Lower leg skin (tissue), 4 donors: ENCODE data around the gene ZNF777. TPM values are rescaled to one million over a fixed set of nuclear protein-coding genes. Genes with fewer than 3 reads are reported as not detected.

Experiments
- DNase-seq, 2 donors: peaks; one replicate each; pipeline ENCODE4 v3.0.0-alpha.2; 2019; ENCODE audit warnings: low spot score in 2 of 2
- H3K4me3 ChIP-seq: fragments of 200-600 bp; sonication (generic); 2 replicates; pipeline ENCODE4 v1.5.1; 2017; ENCODE audit warnings: mild to moderate bottlenecking, low read depth; ENCODE audit not compliant: poor library complexity, severe bottlenecking
- POLR2A ChIP-seq, 2 donors: fragments of 450-650 bp; IDR thresholded peaks; one replicate each; pipeline ENCODE4 v1.6.1; 2016 to 2017; ENCODE audit warnings: antibody characterized with exemption in 2 of 2, mild to moderate bottlenecking in 1 of 2, moderate library complexity in 1 of 2
- WGBS, 2 donors: methylation state at CpG; one replicate each; pipeline ENCODE4 v1.1.5; 2018; 5-methylcytosine and 5-hydroxymethylcytosine counted together
- intact Hi-C: fragments of 100-400 bp; cut with DNase I; formaldehyde crosslinking; loops from one replicate; pipeline ENCODE4 v1.15.0; 2023; ENCODE audit warnings: low total_unique reads
- total RNA-seq, 4 donors: library from RNA; depleted of rRNA; stranded (reverse); fragments of >200 nt; gene quantifications; one replicate each; pipeline ENCODE4 v1.1.0, GENCODE V29; 2016
- TF ChIP-seq, protein P1 (sequence below), 3 donors: fragments of 450-650 bp; IDR thresholded peaks; one replicate each; pipeline ENCODE4 v1.5.1; 2016; ENCODE audit warnings: antibody characterized with exemption in 3 of 3, mild to moderate bottlenecking in 3 of 3, moderate library complexity in 2 of 3

The ZNF777 gene
- total RNA-seq, 4 donors from 2014 or later = 10.6 to 18.7 (median 15.4) TPM

DNA sequence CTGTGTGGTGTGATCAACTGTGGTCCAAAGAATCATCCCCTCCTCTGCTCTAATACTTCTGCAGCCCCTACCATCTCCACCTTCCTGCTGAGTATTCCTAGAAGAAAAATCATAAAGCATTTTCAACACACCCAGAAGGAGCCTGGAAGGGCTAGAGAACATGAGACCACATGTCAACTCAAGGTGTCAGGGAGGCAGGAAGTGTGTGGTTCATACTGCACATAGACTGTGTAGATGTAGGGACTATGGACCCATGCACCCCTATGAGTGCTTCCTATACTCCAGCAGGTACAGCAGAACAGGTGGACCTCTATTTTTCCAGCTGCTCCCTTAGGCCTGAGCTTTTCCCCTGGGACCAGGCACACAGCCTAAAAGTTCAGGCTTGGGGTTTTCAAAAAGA, 39.3 kb upstream of the ZNF777 start:
- H3K4me3 ChIP-seq = no peak overlapping the region
- TF ChIP-seq, protein P1, sequence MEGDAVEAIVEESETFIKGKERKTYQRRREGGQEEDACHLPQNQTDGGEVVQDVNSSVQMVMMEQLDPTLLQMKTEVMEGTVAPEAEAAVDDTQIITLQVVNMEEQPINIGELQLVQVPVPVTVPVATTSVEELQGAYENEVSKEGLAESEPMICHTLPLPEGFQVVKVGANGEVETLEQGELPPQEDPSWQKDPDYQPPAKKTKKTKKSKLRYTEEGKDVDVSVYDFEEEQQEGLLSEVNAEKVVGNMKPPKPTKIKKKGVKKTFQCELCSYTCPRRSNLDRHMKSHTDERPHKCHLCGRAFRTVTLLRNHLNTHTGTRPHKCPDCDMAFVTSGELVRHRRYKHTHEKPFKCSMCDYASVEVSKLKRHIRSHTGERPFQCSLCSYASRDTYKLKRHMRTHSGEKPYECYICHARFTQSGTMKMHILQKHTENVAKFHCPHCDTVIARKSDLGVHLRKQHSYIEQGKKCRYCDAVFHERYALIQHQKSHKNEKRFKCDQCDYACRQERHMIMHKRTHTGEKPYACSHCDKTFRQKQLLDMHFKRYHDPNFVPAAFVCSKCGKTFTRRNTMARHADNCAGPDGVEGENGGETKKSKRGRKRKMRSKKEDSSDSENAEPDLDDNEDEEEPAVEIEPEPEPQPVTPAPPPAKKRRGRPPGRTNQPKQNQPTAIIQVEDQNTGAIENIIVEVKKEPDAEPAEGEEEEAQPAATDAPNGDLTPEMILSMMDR (IDR thresholded peaks at IDR 0.05) = no peak
- no peak for TF ChIP-seq POLR2A (IDR thresholded peaks at IDR 0.05)
- intact Hi-C loops = no loop called here
- DNase-seq = no peak

DNA sequence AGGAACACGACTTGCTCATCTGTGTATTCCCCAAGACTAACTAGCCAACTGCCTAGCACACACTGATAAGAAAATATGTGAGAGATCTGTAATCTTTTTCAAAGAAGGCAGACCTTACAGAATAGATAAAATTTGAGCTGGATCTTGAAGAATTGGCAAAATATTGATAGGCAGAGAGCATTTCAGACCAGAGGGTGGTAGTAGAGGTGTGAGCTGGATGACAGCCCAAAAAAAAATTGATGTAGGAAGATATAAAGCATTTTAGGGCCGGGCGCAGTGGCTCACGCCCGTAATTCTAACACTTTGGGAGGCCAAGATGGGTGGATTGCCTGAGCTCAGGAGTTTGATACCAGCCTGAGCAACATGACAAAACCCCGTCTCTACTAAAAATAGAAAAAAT, 37.9 kb upstream of the ZNF777 start:
- no peak for TF ChIP-seq POLR2A (IDR thresholded peaks at IDR 0.05)
- TF ChIP-seq, protein P1 (IDR thresholded peaks at IDR 0.05) = no peak
- WGBS, 2 donors = 68 to 72% methylated on average over 6 of the region's 6 CpGs
- DNase-seq = no peak
- intact Hi-C loops = no loop called here
- H3K4me3 ChIP-seq = no peak overlapping the region

DNA sequence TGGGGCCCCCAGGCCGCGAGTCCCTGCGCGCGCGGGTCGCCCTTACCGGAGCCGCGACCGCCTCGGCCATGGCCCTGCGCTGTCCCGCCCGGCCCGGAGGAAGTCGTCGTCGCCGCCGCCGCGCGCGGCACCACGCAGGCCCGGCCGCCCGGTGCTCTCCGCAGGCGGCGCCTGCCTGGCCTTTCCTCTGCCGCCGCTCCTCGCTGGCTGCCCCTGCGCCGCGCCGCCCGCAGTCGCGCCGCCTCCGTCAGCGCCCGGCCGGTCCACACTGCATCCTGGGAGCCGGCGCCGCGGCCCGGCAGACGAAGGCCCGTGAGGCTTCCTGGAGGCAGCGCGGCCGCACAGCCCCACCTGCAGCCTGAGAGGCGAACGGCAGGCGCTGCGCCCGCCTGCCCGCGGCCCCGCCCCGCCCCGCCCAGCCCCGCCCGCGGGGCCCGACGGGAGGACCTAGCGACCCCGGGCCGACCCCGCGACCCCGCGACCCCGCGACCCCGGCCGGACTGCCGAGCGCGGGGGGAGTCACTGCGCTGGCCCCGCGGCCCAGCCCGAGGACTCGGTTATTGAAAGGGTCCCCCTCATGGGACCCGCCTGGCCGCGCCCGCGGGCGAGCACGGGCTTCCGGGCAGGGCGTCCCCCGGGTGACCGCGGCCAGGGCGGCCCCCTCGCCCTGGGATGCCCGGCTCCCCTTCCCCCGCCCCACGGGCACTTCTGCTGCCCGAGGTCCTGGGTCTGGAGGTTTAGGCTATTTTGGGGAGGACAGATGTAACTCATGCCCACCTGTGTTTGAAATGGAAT, 36.8 kb upstream of the ZNF777 start, which contains the start of gene ZNF746:
Gene ZNF746 (minus strand): TSS at position 343 of the 795 bp plus-strand sequence. CDS start 273 bp downstream, at position 70.
- peak; percentile 51 to 94 for DNase-seq
- TF ChIP-seq POLR2A (IDR thresholded peaks at IDR 0.05) = no peak
- TF ChIP-seq, protein P1 (IDR thresholded peaks at IDR 0.05) = no peak
- peak within 1 kb of the TSS; percentile 76 for H3K4me3 ChIP-seq
- intact Hi-C loops = no loop called here
- WGBS, 2 donors = 0% methylated on average over 20 to 34 of the region's 109 CpGs

DNA sequence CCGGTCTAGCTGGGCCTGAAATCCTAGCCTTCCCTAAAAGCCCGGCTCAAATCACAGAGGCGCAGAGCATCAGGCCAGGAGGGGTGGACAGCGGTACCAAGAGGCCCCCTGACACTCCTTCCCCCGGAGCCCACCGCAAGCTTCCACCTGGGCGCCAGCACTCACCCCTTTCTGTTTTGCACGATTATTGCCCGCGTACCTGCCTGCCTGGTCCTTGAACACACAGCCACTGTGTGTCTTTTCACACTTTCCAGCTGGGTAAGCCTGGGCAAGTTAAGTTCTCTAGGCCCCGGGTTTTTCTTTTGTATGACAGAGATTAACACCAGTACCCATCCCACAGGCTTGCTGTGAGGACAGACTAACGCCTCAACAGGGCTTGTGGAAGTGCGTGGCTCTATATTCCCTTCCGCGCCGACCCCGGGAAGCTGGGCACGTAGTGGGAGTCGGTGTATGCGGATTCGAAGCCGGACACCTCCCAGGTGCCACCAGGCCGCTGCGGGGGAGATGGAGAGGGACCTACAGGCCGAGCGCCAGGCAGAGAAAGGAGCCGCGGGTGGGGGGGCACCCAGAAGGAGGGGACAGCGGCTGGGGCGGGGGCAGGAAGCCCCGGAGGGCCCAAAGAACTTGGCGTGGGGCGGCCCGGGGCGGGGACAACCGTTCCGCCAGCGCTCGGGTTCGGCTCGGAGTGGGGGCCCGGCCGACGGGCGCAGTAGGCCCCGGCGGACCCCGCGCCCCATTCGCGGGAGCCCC, 36.0 kb upstream of the ZNF777 start:
- DNase-seq = no peak
- TF ChIP-seq POLR2A (IDR thresholded peaks at IDR 0.05) = no peak
- TF ChIP-seq, protein P1 (IDR thresholded peaks at IDR 0.05) = no peak
- peak overlapping the region; percentile 76 for H3K4me3 ChIP-seq
- WGBS, 2 donors = 3 to 5% methylated on average over 32 to 51 of the region's 51 CpGs
- intact Hi-C loops = no loop called here

DNA sequence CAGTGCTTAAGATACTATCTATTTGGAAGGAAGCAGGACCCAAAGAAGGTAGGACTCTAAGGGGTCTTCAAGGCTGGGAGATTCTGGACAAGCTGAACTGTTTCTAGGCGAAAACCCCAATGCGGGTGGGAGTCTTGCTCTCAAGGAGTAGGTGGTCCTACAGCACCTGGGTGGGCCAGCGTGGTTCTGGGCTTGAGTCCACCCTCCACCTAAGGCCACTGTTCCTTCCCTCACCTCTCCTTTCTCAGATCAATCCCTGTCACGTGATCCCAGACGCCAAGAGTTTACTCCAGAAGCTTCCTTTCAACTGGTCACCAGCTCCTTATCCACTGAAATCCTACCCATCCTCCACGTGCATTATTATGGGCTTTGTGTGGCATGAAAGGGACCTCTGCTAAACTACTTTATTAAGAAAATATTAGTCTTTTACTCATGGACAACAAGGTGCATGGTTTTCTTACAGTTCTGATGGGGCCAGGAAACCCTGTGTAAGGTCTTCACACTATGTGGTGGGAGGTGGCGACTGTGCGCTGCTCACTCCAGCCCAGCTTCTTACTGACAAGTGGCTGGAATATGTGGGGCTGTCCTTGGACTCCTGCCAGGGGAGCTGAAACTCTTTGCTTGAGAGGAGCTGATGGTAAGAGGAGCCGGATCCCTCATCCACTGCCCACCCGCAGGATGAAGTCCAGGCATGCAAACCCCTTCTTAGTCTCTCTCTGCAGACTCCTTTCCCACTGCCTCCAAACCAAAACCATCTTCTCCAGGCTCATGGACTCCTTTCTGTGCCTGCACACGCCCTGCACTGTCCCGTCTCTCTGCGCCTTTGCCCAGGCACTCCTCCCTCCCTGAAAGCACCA, 35.2 kb upstream of the ZNF777 start:
- 46 to 53% methylated on average over 13 of the region's 13 CpGs for WGBS, 2 donors
- intact Hi-C loops = no loop called here
- no peak for TF ChIP-seq POLR2A (IDR thresholded peaks at IDR 0.05)
- TF ChIP-seq, protein P1 (IDR thresholded peaks at IDR 0.05) = no peak
- DNase-seq = peak; percentile 57 to 93
- no peak overlapping the region for H3K4me3 ChIP-seq
